ENCODE results near the gene TMTC1.

DNA sequence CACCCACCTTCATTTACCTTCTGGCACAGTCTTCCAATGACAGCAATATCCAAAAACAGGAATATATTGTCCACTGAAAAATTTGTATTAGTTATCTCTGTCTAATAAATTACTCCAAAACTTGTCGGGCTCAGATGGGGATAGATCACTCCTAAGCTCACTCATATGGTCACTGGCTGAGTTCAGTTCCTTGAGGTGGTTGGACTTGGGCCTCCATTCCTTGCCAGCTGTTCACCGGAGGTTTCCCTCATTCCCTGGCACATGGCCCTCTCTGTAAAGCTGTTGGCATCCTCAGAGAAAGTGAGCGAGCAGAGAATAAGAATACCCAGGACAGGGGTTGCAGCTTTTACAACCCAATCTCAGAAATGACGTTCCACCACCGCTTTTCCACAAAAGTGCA, 81.5 kb downstream of the TMTC1 start:
- no peak for TF ChIP-seq CBX5 (IDR thresholded peaks at IDR 0.05; ENCODE audit: low read depth, low read length)
- TF ChIP-seq EGR1 (IDR thresholded peaks at IDR 0.05; ENCODE audit: borderline replicate concordance, low read depth, low read length) = no peak
- TF ChIP-seq POLR2A (IDR thresholded peaks at IDR 0.05; ENCODE audit: control extremely low read depth in 1 of 2, low read depth in 2 of 2, low read length in 2 of 2) = no peak
